ENCODE data around the gene GOLPH3. TPM values are rescaled to one million over a fixed set of nuclear protein-coding genes. Genes with fewer than 3 reads are reported as not detected.

The GOLPH3 gene
- total and polyA plus RNA-seq, 2 of the 4 experiments (the other 2 are of a cell fraction), result 38.2 to 41.3 TPM

- Histone ChIP-seq H3K9me1 (ENCODE audit: insufficient read depth, low read length) (no peaks in the 10 kb centered on the region), H3K79me1 (ENCODE audit: low read depth in 1 of 2, low read length in 2 of 2) (peaks cover 6 to 15% of the 10 kb centered on the region in 2 experiments; a peak in 3 of 4 replicates), H3K56ac (ENCODE audit: extremely low read depth, insufficient read depth, low read length) (no peak overlapping the region), H2AK9ac (replicated peaks; ENCODE audit: low read depth, low read length, poor library complexity) (no peak overlapping the region), H3K23ac (ENCODE audit: low read depth, low read length) (no peak overlapping the region), H2BK5ac (ENCODE audit: low read depth, low read length, poor library complexity, severe bottlenecking) (no peak overlapping the region), H3K4ac (ENCODE audit: low read depth, low read length) (no peak overlapping the region), H4K8ac (ENCODE audit: low read depth in 2 of 2, low read length in 2 of 2) (no peak overlapping the region), H3K9ac (ENCODE audit: low read depth, low read length) (no peak overlapping the region), H3K14ac (replicated peaks; ENCODE audit: low read depth, low read length) (no peak overlapping the region), H2BK120ac (ENCODE audit: low read depth, low read length) (no peak overlapping the region), H2BK20ac (ENCODE audit: low read depth, low read length) (no peak overlapping the region), H2AK5ac (ENCODE audit: low read depth, low read length) (no peak overlapping the region), H4K20me1 (ENCODE audit: insufficient read depth, low read length) (no peaks in the 10 kb centered on the region), H4K91ac (ENCODE audit: insufficient read depth, low read depth, low read length) (no peak overlapping the region), H3K4me1 (ENCODE audit: control insufficient read depth, insufficient read depth, low read length) (no peaks in the 10 kb centered on the region), H3K27me3 (ENCODE audit: control insufficient read depth, insufficient read depth, low read length) (no peaks in the 10 kb centered on the region), H3K4me3 (ENCODE audit: insufficient read depth, low read depth, low read length) (no peak overlapping the region), H3K27ac (ENCODE audit: insufficient read depth, low read length) (no peak overlapping the region), H3K4me2 (ENCODE audit: low read depth, low read length) (no peak overlapping the region), H4K5ac (ENCODE audit: low read depth, low read length) (no peak overlapping the region), H3K36me3 (ENCODE audit: control insufficient read depth, insufficient read depth, low read length) (peaks cover 55% of the 10 kb centered on the region), H3K9me3 (ENCODE audit: control insufficient read depth, insufficient read depth, low read length) (no peaks in the 10 kb centered on the region), H3K18ac (ENCODE audit: low read depth, low read length) (no peak overlapping the region), H2AFZ (replicated peaks; ENCODE audit: low read length, poor library complexity) (no peak overlapping the region), H2BK15ac (ENCODE audit: low read depth, low read length) (no peak overlapping the region)
- DNase-seq, result no peak
- WGBS, 2 experiments (ENCODE audit: extremely low coverage in 2 of 2, insufficient read length in 1 of 2), result 80% methylated on average over 2 of the region's 12 CpGs; no CpG with 5 or more reads in 1 of the 2 experiments
- TF ChIP-seq RCOR1 (IDR thresholded peaks at IDR 0.05; ENCODE audit: insufficient replicate concordance, low read length) (no peak), CHD1 (IDR thresholded peaks at IDR 0.05; ENCODE audit: low read depth, low read length) (no peak), RFX5 (IDR thresholded peaks at IDR 0.05; ENCODE audit: low read depth, low read length) (no peak), FOS (IDR thresholded peaks at IDR 0.05; ENCODE audit: low read depth, low read length) (no peak), RAD21 (IDR thresholded peaks at IDR 0.05; ENCODE audit: low read length) (no peak), POLR2A (IDR thresholded peaks at IDR 0.05; ENCODE audit: low read depth, low read length) (no peak), MAFK (IDR thresholded peaks at IDR 0.05; ENCODE audit: low read depth, low read length) (no peak), BHLHE40 (IDR thresholded peaks at IDR 0.05; ENCODE audit: low read depth, low read length) (no peak), NFE2L2 (IDR thresholded peaks at IDR 0.05; ENCODE audit: low read depth, low read length) (no peak), ELK1 (IDR thresholded peaks at IDR 0.05; ENCODE audit: borderline replicate concordance, low read depth, low read length) (no peak), USF2 (IDR thresholded peaks at IDR 0.05; ENCODE audit: low read depth, low read length) (no peak)
- intact Hi-C loops (cut with micrococcal nuclease), result no loop called here
- ATAC-seq (ENCODE audit: low read depth), result no peak
- ChIA-PET POLR2A (ENCODE audit: unreplicated experiment) (no interaction called here), CTCF (interaction anchor here (1.0 kb wide), 1 partner anchor 10 kb away, joined by 3 read pairs; no protein-coding TSS in a partner anchor)
- dilution Hi-C loops (cut with HindIII; ENCODE audit: low sequenced_read_pairs, unreplicated experiment), result no loop called here
- in situ Hi-C loops (cut with MboI; ENCODE audit: low sequenced_read_pairs), result no loop called here
- no TSS peak for BruUV-seq (replicated peaks)
Measured at GRCh38 chr5:32102254-32102986, 71.7 kb downstream of the GOLPH3 start.

Data from IMR-90 (cell line).